Hematopoietic multipotent progenitor cell treated with erythropoietin and hydrocortisone succinate and interleukin-3 and kit ligand, for 15 days (in vitro differentiated cells): Measurements from ENCODE around the gene SMPX.

Source experiments
- DNase-seq: peaks from one replicate; pipeline ENCODE4 v3.0.0-alpha.2; 2015; ENCODE audit warnings: low spot score

The SMPX gene

GRCh38 chrX:21744060-21744459 is 13.9 kb downstream of the SMPX start:
- no peak for DNase-seq

DNA sequence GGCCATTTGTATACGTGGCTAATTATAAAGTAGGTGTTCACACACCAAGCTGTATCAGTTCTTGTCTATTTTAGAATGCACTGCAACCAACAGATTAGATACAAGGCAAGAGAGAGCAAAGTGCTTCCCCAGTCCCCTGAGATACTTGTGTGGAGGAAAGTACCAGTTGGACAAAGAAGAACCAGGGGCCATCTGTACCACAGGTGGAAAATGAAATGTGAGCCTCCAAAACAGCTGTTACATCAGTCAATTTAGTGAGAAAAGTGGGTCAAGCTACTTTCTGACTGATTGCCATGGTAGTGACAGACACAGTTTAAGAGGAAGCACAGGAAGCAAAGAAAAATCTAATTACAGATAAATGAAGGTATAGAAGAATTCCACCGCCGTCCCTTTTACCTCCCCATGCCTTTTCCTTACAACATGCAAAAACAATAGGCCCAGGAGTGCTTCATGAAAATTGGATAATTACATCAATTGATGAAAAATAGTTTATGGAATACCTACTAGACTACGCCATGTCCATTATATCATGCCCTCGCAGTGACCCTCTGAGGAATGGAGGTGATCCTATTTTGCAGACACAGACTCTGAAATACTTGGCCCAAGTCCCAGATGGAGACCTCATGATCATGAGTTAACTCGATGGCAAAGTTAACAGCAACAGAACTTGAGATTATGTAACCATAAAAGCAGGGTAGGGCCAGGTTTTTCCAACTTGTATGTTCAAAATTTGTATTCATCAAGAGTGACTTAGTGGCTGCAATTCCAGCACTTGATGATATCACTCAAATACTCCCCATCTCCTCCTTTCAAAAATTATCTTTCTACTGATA is 15.8 kb downstream of the SMPX start:
- no peak for DNase-seq

DNA sequence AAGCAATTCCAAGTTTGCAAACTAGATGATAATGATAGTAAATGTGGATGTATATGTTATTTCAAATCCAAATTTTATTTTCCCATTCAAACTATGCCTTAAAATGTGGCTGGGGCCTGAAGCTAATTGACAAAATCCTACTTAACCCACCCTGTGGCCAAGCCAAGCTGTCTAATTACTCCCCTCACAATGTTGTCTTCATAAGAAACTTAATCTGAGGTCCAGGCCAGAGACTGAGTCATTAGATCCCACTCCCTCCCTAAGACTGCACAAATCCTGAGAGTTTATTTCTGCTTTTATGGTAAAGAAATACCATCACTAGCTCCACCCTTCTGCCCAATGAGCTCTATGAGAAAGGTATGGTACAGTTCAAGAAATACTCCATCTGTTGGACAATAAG is 16.6 kb downstream of the SMPX start:
- no peak for DNase-seq

GRCh38 chrX:21740329-21741274 is 17.3 kb downstream of the SMPX start:
- no peak for DNase-seq

DNA sequence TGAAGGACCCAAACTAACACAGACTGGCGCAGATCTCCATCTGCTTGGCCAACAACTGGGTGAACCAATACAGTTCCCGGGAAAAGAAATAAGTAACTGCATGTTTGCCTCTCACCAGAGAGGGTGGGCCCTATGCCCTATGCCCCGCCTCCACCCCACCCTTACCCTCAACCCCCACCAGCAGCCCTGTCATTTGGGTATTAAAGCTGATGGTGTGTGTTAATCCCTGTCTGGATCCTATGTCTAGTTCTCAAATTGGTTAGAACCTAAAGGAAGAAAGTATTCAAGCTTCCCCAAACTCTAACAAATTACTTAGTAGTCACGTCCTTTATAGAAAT is 19.0 kb downstream of the SMPX start:
- DNase-seq = no peak

- no peak for DNase-seq
Measured at GRCh38 chrX:21738210-21738949, 19.5 kb downstream of the SMPX start.

DNA sequence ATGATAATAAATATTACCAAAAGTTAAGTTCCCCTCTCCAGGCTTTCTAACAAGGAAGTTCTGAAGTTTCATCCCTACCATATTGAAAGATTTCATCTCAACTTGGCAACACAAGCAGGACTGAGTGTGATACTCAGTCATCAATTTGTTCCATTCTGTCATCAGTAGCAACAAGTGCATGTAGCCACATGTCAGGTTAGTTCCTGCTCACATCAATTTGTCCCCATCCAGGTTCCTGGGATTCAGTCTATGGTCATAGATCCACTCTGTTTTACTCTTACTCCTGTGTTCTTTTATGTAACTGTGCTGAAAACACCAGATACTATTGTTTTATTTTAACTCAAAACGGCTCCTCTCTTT is 22.2 kb downstream of the SMPX start:
- DNase-seq = no peak

- no peak for DNase-seq
Measured at GRCh38 chrX:21735038-21735767, 22.7 kb downstream of the SMPX start.

DNA sequence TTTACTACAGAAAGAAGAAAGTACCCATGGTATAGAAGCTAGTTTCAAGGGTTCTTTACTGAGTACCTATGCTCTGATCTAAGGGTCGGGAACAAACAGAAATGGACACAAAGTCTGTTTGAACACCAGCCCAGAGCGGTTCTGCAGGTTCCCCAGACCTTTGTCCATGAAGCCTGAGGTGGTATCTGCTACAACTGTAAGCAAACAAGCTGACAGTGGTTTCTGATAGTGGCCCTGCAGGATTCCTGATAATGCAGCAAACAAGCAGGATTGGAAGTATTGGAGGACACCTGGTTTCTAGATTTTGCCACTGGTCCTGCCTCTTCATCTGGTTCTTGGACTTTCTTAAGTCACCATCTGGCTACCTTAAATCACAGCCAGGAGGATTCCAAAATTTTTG is 23.7 kb downstream of the SMPX start:
- no peak for DNase-seq

GRCh38 chrX:21733705-21734104 is 24.2 kb downstream of the SMPX start:
- no peak for DNase-seq

DNA sequence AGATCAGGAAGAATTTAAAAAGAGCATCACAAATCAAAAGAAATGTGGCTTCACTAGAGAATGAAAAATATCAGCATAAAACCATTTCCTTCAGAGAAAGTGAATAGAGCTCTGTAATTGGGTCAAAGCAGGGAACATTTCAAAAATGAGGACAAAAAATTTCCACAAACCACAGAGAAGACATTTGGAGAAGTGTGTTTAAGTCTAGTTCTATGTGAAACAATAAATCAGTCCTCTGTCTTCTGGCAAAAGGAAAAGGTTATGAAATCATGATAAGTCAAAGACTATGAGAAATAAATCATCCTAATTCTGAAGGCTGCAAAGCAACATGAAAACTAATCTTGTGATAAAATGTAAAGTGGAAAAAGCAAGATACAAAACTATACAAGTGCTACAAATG is 27.9 kb downstream of the SMPX start:
- no peak for DNase-seq

DNA sequence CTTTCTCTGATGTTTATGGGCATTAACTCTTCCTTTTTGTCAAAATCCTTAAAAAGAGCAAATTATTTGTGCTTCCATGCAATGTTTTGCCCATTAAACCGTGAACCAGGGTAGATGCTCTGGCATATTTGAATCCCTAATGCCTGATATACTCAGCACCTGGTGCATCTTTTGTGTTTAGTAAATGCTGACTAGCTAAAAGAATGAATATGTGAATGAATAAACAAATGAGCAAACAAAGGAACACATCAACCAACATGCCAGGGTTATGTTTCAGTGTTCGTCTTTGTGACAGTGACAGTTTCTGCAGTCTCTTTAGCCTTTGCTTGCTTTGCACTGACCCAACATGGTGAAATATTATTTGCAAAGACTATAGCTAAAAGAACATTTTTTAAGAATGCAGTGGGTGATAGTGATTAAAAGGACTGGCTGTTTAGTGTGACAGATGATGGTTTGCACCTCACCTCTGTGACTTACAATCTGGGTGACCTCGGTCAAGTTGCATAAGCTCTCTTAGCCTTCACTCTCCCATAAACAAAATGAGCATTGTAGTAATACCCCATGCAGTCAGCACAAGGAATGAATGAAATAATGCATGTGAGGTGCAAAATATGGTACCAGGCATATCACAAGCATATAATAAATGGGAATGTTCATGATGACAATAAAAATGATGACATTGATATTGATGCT is 29.5 kb downstream of the SMPX start:
- no peak for DNase-seq

DNA sequence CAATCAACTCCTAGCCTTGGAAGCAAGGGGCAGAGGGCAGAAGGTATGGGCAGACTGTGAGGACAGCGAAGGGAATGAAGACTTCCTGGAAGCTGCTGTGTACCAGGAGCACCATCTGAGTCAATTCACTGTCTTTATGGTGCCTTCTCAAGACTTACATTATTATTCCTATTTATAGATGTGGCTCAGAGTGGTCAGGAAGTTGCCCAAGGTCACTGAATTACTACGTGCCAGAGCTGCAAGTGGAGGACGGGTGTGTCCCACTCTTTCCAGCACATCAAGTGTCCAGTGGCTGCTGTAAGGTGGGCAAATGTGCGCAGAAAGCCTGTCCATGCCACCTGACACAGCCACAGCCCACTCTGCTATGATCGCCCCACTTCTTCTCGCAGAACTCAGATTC is 32.0 kb downstream of the SMPX start:
- DNase-seq = no peak

- DNase-seq = no peak
Measured at GRCh38 chrX:21725496-21725895, 32.4 kb downstream of the SMPX start.

GRCh38 chrX:21723814-21724213 is 34.1 kb downstream of the SMPX start:
- no peak for DNase-seq

DNA sequence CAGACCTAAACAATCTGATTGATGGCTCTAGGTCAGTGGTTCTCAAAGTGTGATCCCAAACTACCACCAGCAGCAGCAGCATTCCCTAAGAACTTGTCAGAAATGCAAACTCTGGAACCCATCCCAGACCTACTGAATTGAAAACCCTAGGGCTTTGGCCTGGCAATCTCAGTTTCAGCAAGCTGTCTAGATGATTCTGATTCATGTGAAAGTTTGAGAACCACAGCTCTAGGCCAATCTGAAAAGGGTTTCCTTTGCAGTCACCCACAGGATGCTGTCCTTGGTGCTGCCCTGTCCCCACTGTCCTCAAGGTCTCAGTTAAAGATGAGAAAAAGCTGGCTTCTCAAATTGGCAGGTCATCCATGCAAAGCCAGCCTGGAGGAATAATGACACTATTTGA is 34.8 kb downstream of the SMPX start:
- DNase-seq = no peak

DNA sequence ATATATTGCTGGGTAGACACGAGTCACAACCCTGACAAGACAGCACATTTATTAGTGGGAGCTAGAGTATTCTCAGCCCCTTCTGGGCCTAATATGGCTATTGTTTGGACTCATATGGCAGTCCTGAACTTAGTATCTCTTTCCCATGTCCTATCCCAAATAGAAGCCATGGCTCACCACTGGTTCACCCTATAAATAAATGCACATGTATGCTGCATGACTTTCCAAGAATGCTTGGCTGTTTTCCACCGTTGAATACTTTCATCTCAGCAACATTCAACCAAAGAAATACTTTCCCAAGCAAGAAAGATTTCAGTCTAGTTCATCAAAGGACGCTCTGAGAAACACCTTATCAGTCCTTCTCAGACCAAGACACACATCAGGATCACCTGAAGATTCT is 36.7 kb downstream of the SMPX start:
- no peak for DNase-seq

DNA sequence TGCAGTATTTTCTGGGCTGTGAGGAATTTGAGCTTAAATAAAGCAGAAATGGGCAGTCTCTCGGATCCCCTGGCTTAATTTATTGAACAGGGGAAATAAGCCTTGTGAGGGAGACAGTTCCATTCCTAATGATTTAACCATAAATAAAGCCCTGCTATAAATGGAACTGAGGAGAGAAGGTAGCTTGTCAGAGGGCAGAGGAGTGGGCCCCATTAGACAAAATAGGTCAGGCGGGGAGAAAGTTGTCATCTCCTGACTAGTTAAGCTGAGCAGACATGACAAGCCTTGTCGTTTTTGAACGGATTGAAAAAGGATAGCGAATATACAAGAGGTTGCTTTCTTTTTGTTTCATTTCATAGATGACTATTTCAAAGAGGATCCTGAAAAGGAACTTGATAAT is 39.3 kb downstream of the SMPX start:
- DNase-seq = no peak

DNA sequence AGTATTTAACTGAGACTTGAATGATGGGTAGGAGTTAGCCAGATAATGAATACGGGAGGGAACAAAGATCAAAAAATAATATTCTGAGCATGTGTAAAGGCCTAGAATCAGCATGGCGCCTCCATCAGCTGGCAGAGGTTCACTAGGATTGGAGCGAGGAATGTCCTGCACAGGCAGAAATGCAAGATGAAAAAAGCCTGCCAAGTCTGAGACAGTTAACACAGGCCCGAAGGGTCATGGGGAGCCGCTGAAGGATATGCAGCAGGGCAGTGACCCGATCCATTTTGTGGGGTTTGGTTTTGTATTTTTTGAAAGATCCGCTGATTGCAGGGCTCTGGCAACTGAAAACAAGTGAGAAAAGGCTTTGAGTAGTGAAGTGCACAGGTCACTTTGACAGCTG is 40.1 kb downstream of the SMPX start:
- no peak for DNase-seq

DNA sequence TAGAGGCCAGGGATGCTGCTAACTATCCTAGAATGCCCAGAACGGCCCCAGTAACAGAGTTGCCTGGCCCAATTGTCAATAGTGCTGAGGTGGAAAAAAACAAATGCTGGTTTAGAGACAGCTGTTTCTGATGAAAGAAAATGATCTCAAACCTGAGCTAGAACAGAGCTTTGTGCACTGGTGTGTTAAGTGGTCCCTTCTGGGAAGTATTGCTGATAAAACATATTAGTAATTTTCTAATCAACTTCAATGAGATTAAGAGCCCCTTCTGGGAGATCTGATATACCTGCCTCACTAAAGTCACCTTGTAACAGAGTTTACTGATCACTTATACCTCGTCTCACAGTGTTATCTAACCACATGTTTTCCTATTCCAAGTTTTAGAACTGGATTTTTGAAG is 42.1 kb downstream of the SMPX start:
- no peak for DNase-seq

DNA sequence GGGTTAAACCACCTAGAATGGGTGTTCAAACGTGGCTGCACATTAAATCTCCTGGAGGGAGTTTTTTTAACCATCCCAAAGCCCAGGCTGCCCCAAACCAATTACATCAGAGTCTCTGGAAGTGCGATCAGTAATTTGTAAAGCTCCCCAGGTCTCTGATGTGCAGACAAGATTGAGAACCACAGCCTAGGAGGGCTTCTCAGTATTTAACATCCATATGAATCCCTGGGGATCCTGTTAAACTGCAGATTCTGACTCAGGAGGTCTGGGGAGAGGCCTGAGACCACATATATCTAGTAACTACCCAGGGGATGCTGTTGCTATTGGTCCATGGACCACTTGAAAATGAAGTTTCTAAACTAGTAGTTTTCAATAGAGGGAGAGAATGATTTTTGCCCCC is 42.6 kb downstream of the SMPX start:
- no peak for DNase-seq

DNA sequence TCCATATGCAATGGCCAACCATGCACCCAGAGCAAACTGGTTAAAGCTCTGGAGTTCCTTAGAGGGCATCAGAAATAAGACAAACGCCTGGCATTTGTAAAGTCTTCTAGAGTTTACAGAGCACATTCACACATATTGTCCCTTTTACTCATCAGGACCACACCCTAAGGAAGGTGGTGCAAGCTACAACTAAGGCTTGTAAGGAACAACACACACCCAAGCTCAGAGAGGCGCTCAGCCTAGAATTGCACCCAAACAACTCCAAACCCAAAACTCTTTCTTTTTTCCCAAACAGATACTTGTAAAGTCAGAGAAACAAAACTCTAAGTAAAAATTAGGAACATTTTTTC is 46.1 kb downstream of the SMPX start:
- no peak for DNase-seq
